ENCODE data around the gene NDUFAF5.

GRCh38 chr20:13786143-13786828, 1.5 kb downstream of the NDUFAF5 start:
- TF ChIP-seq POLR2A (IDR thresholded peaks at IDR 0.05; ENCODE audit: low read depth, low read length) (no peak), POLR2AphosphoS5 (IDR thresholded peaks at IDR 0.05; ENCODE audit: low read depth, low read length) (no peak), TAF1 (IDR thresholded peaks at IDR 0.05; ENCODE audit: borderline replicate concordance, low read depth, low read length) (no peak)
